HG03039 (cell line): ENCODE data around the gene TPCN1.

Source experiments
- ATAC-seq: cut with Tn5 transposase; IDR thresholded peaks from one replicate; pipeline ENCODE4 v1.9.1; 2021; ENCODE audit warnings: mild to moderate bottlenecking, moderate library complexity; ENCODE audit not compliant: unreplicated experiment

Gene TPCN1

DNA sequence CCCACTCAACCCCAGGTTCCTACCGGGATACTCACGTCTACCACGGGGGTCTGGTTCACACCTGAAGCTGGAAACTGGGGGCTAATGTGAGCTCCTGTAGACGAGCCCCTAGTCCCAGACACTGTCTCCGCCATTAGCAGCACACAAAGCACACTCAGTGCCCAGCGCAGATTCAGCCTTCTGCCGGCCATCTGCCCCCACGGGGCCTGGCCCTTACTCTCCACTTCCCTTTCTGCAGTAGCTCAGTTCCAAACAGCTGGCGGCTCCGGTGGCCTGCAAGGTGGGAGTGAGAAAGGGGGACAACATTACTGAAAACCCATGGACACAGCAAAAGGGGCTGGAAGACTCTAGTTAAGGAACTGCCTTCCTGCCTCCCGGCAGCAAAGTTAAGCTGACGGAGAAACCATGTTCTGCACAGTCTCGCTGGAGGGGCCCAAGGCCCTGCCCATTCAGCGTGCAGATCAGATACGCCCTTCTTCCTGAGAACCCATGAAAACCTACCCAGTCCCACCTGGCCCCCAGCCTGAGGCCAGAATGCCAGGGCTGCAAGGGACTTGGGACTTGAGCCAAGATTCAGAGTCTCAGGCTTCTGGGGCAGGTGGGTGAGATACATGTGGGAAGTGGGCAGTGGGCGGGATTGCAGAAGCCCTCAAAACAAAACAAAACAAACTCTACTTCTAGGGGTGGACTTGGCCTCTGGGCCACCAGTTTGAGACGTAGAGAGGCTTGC lies 111.6 kb downstream of the TPCN1 start:
- no peak for ATAC-seq

GRCh38 chr12:113333418-113333750 lies 112.1 kb downstream of the TPCN1 start:
- ATAC-seq, result no peak

- ATAC-seq, result no peak
Measured at GRCh38 chr12:113333877-113334785, 112.9 kb downstream of the TPCN1 start.

DNA sequence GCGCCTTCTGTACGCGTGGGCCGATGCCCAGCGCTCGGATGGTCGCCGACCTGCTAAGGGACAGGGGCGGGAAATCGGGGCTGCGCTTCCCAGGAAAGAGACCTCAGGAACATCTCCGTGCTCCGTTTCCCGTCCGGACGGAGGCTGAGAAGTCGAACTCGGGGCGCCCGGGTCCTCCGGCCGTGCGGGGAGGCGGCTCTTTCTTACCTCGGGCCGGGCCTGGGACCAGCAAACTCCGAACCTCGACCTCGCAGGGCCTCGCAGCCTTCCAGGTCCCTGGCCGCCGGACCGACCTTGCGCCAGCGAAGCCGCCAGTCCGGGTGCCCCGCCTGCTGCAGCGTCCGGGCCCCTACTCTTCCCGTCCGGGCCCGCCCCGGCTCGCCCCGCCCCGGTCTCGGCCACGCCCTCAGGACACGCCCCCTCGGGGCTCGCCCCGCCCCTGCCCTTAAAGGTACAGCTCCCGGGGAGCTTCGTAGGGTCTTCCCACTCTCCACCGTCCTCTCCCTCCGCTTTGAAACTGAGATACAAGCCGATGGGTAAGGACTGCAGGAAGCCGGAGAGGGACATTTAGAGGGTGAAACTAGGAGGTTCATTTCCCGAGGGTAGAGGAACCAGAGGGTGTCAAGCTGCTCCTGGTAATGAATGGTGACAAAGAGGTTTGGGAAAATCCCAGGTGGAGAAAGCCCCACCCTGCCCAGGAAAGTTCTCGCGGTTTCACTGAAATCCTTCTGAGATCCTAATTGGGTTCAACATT lies 113.7 kb downstream of the TPCN1 start, which contains the start of gene SLC8B1:
TSS of gene SLC8B1 (minus strand) at position 324 of the 754 bp plus-strand sequence. CDS start 2,231 bp downstream, outside the sequence.
- ATAC-seq, result peak; percentile 93

- no peak for ATAC-seq
Measured at GRCh38 chr12:113339540-113339939, 118.3 kb downstream of the TPCN1 start.

DNA sequence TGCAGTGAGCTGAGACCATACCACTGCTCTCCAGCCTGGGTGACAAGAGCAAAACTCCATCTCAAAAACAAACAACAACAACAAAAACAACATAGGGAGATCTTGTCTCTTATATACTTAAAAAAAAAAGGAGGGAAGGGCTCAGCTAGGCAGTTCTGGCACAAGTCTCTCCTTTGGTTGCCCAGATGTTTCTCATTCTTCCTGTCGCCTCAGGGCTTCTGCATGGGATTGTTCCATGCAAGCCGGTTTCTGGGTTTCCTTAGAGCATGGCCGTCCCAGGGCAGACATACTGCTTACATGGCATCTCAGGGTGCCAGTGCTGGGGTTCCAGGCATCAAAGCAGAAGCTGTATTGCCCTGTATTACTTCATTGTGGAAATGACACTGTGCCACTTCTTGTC lies 118.8 kb downstream of the TPCN1 start:
- ATAC-seq, result no peak

- ATAC-seq, result no peak
Measured at GRCh38 chr12:113341535-113341934, 120.3 kb downstream of the TPCN1 start.

GRCh38 chr12:113345318-113345717 lies 124.1 kb downstream of the TPCN1 start:
- no peak for ATAC-seq

- no peak for ATAC-seq
Measured at GRCh38 chr12:113346353-113346752, 125.1 kb downstream of the TPCN1 start.

- ATAC-seq, result no peak
Measured at GRCh38 chr12:113347107-113347506, 125.8 kb downstream of the TPCN1 start.

DNA sequence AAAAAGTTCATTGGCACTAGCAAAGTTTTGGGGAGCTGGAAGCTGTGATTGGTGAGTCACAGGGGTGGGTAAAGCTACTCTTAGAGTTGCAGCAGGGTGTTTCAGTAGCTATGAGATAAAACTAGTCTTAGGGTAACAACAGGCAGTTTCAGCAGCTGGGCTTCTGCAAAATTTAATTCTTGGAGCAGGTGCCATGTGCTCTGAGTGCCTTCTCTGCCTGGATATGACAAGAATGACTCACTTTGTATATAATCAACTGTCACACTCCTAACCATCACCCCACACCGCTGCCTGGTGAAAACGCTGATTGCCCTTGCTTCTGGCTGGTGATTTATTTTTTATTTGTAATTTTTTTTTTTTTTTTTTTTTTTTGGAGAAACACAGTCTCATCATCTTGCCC lies 126.6 kb downstream of the TPCN1 start:
- ATAC-seq, result no peak
